Measurements from ENCODE around the gene CHST13. TPM values are rescaled to one million over a fixed set of nuclear protein-coding genes. Genes with fewer than 3 reads are reported as not detected.

Gene CHST13
- total RNA-seq, 1 donor = 0.09 TPM

GRCh38 chr3:126549861-126550487 is 26.0 kb downstream of the CHST13 start:
- no peak overlapping the region for H3K4me3 ChIP-seq (ENCODE audit: low read depth, low read length)
- no peak for TF ChIP-seq CTCF (IDR thresholded peaks at IDR 0.05; ENCODE audit: insufficient read depth, low read length)
- no peak for DNase-seq (ENCODE audit: low read depth)

- no peak for TF ChIP-seq CTCF (IDR thresholded peaks at IDR 0.05; ENCODE audit: insufficient read depth, low read length)
- H3K4me3 ChIP-seq (ENCODE audit: low read depth, low read length) = no peak overlapping the region
- DNase-seq (ENCODE audit: low read depth) = no peak
These were observed 26.6 kb downstream of the CHST13 start for GRCh38 chr3:126550488-126551051.

- TF ChIP-seq CTCF (IDR thresholded peaks at IDR 0.05; ENCODE audit: insufficient read depth, low read length) = no peak
- no peak overlapping the region for H3K4me3 ChIP-seq (ENCODE audit: low read depth, low read length)
- peak; percentile 19 for DNase-seq (ENCODE audit: low read depth)
These were observed 27.3 kb downstream of the CHST13 start for GRCh38 chr3:126551121-126551838.

- TF ChIP-seq CTCF (IDR thresholded peaks at IDR 0.05; ENCODE audit: insufficient read depth, low read length) = no peak
- H3K4me3 ChIP-seq (ENCODE audit: low read depth, low read length) = no peak overlapping the region
- no peak for DNase-seq (ENCODE audit: low read depth)
These were observed 28.1 kb downstream of the CHST13 start for GRCh38 chr3:126551839-126552687.

GRCh38 chr3:126552688-126553283 is 28.8 kb downstream of the CHST13 start:
- DNase-seq (ENCODE audit: low read depth) = no peak
- H3K4me3 ChIP-seq (ENCODE audit: low read depth, low read length) = no peak overlapping the region
- TF ChIP-seq CTCF (IDR thresholded peaks at IDR 0.05; ENCODE audit: insufficient read depth, low read length) = no peak

Measured in fibroblast of the aortic adventitia (primary cell).